Smooth muscle cell (in vitro differentiated cells): ENCODE results near the gene SH3BGRL3. TPM values are rescaled to one million over a fixed set of nuclear protein-coding genes. Genes with fewer than 3 reads are reported as not detected.
"Not testable (repeated sequence)": the region's sequence is repeated elsewhere in the genome, so short reads cannot be mapped to it uniquely, and the experiment has no call there.

Experiments used
- DNase-seq: peaks from one replicate; lab custom pipeline; 2025; ENCODE audit not compliant: unreplicated experiment; lab: John Stamatoyannopoulos, UW
- H2AFZ ChIP-seq: fragments of 200-600 bp; sonication (generic); 2 replicates; pipeline ENCODE4 v1.6.0; 2016; ENCODE audit warnings: antibody characterized with exemption, low read depth, mild to moderate bottlenecking
- H3F3A ChIP-seq: fragments of 200-600 bp; sonication (generic); 2 replicates; pipeline ENCODE4 v1.6.0; 2017; ENCODE audit warnings: antibody characterized with exemption, low read depth
- H3K27ac ChIP-seq: fragments of 200-600 bp; sonication (generic); 2 replicates; pipeline ENCODE4 v1.5.1; 2016; ENCODE audit warnings: low read depth, mild to moderate bottlenecking
- H3K27me3 ChIP-seq: fragments of 200-600 bp; sonication (generic); 2 replicates; pipeline ENCODE4 v1.6.1; 2016; ENCODE audit warnings: low read depth, mild to moderate bottlenecking
- H3K36me3 ChIP-seq: fragments of 200-600 bp; sonication (generic); 2 replicates; pipeline ENCODE4 v1.5.1; 2016; ENCODE audit warnings: low read depth
- H3K4me1 ChIP-seq: fragments of 200-600 bp; sonication (generic); 2 replicates; pipeline ENCODE4 v1.5.1; 2016; ENCODE audit warnings: low read depth
- H3K4me2 ChIP-seq: fragments of 200-600 bp; sonication (generic); 2 replicates; pipeline ENCODE4 v1.6.0; 2016; ENCODE audit warnings: mild to moderate bottlenecking
- H3K4me3 ChIP-seq: fragments of 200-600 bp; sonication (generic); 2 replicates; pipeline ENCODE4 v1.5.1; 2016; ENCODE audit warnings: mild to moderate bottlenecking
- H3K79me2 ChIP-seq: fragments of 200-600 bp; sonication (generic); 2 replicates; pipeline ENCODE4 v1.6.0; 2016; ENCODE audit warnings: low read depth, mild to moderate bottlenecking
- H3K9ac ChIP-seq: fragments of 200-600 bp; sonication (generic); 2 replicates; pipeline ENCODE4 v1.6.0; 2016; ENCODE audit warnings: low read depth
- H3K9me3 ChIP-seq: fragments of 200-600 bp; sonication (generic); replicated peaks from 2 replicates; pipeline ENCODE4 v1.5.1; 2016; ENCODE audit warnings: low read depth
- H4K20me1 ChIP-seq: fragments of 200-600 bp; sonication (generic); 2 replicates; pipeline ENCODE4 v1.6.0; 2016; ENCODE audit warnings: low read depth
- CTCF ChIP-seq: fragments of 200-600 bp; sonication (generic); IDR thresholded peaks from 2 replicates; pipeline ENCODE4 v1.5.1; 2017; ENCODE audit warnings: borderline replicate concordance, mild to moderate bottlenecking, antibody characterized with exemption; ENCODE audit not compliant: insufficient read depth, poor library complexity, severe bottlenecking
- WGBS: methylation state at CpG from one replicate; pipeline ENCODE4 v1.1.7; 2016; ENCODE audit warnings: low lambda C conversion rate; 5-methylcytosine and 5-hydroxymethylcytosine counted together
- polyA plus RNA-seq: library from polyadenylated mRNA; unstranded; fragments of >200 nt; fragmentation: Nextera tagmentation; extraction: Ambion mirVana; gene quantifications from 2 replicates; pipeline ENCODE4 v1.2.1, GENCODE V29; 2016
- total RNA-seq: library from RNA; depleted of rRNA; stranded (reverse); fragments of >200 nt; gene quantifications from 2 replicates; pipeline ENCODE4 v1.2.3, GENCODE V29; 2014

Gene SH3BGRL3
- total and polyA plus RNA-seq, 2 experiments from 2014 or later = 241 to 1,367 TPM

DNA sequence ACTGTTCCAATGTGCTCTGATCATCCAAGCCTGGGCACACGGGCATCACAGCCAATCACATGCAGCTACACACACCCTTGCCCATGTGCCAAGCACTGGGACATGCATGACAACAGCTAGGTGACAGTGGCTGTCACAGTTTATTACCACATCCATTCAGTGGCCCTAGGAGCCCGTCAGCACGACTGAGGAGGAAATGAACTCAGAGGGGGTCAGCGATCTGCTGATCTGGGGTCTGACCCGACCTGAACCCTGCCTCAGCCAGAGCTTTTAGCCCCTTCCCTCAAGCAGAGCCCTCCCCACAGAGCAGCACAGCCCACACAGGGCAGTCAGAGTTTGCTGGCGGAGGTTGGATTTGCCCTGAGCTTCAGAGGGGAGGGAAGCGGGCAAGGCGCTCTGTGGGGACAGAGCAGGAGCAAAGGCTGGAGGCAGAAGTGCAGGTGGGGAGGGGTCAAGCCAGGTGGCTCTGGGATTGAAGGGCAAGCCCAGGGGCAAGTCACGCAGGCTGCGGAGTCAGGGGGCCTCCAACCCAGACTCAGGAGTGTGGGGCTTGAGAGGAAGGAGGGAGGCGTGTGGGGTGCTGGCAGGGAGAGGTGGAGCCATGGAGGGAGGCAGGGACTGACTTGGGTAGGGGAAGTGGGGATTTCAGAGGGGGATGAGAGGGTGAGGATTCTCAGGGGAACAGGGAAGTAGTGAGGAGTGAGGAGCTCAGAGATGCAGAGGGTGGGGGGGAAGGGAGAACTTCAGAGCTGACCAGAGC, 10.4 kb downstream of the SH3BGRL3 start:
- WGBS = 82% methylated on average over 11 of the region's 11 CpGs
- Histone ChIP-seq H4K20me1 (no peaks in the 10 kb centered on the region), H2AFZ (no peak overlapping the region), H3K4me3 (no peak overlapping the region), H3K9me3 (no peaks in the 10 kb centered on the region), H3K27ac (no peak overlapping the region), H3F3A (no peaks in the 10 kb centered on the region), H3K27me3 (no peaks in the 10 kb centered on the region), H3K4me1 (peaks cover 5% of the 10 kb centered on the region), H3K4me2 (no peak overlapping the region), H3K36me3 (no peaks in the 10 kb centered on the region), H3K9ac (no peak overlapping the region), H3K79me2 (no peaks in the 10 kb centered on the region)
- no peak for TF ChIP-seq CTCF
- DNase-seq = no peak

GRCh38 chr1:26290882-26291261, 11.0 kb downstream of the SH3BGRL3 start:
- Histone ChIP-seq H4K20me1 (no peaks in the 10 kb centered on the region), H3K9me3 (no peaks in the 10 kb centered on the region), H3K79me2 (no peaks in the 10 kb centered on the region), H3K36me3 (no peaks in the 10 kb centered on the region), H3K4me2 (no peak overlapping the region), H3K27ac (no peak overlapping the region), H3K27me3 (no peaks in the 10 kb centered on the region), H3F3A (no peaks in the 10 kb centered on the region), H3K4me3 (no peak overlapping the region), H2AFZ (no peak overlapping the region), H3K9ac (no peak overlapping the region), H3K4me1 (peaks cover 4% of the 10 kb centered on the region)
- WGBS = 76% methylated on average over 9 of the region's 11 CpGs
- DNase-seq = no peak
- TF ChIP-seq CTCF = no peak

GRCh38 chr1:26291433-26291832, 11.5 kb downstream of the SH3BGRL3 start:
- Histone ChIP-seq H3K9me3 (no peaks in the 10 kb centered on the region), H3K36me3 (no peaks in the 10 kb centered on the region), H2AFZ (no peak overlapping the region), H3K27me3 (no peaks in the 10 kb centered on the region), H3K4me2 (no peak overlapping the region), H3F3A (no peaks in the 10 kb centered on the region), H3K4me3 (no peak overlapping the region), H3K4me1 (peaks cover 4% of the 10 kb centered on the region), H3K79me2 (no peaks in the 10 kb centered on the region), H3K27ac (no peak overlapping the region), H3K9ac (no peak overlapping the region), H4K20me1 (no peaks in the 10 kb centered on the region)
- no peak for DNase-seq
- no peak for TF ChIP-seq CTCF
- 91% methylated on average over 3 of the region's 3 CpGs for WGBS

GRCh38 chr1:26291939-26292338, 12.1 kb downstream of the SH3BGRL3 start:
- Histone ChIP-seq H3F3A (no peaks in the 10 kb centered on the region), H3K79me2 (no peaks in the 10 kb centered on the region), H3K4me1 (peaks cover 4% of the 10 kb centered on the region), H3K9ac (no peak overlapping the region), H3K36me3 (no peaks in the 10 kb centered on the region), H3K9me3 (no peaks in the 10 kb centered on the region), H3K4me3 (no peak overlapping the region), H3K27ac (no peak overlapping the region), H3K27me3 (no peaks in the 10 kb centered on the region), H3K4me2 (no peak overlapping the region), H4K20me1 (no peaks in the 10 kb centered on the region), H2AFZ (no peak overlapping the region)
- no peak for DNase-seq
- WGBS = 98% methylated on average over 4 of the region's 4 CpGs
- TF ChIP-seq CTCF = no peak

DNA sequence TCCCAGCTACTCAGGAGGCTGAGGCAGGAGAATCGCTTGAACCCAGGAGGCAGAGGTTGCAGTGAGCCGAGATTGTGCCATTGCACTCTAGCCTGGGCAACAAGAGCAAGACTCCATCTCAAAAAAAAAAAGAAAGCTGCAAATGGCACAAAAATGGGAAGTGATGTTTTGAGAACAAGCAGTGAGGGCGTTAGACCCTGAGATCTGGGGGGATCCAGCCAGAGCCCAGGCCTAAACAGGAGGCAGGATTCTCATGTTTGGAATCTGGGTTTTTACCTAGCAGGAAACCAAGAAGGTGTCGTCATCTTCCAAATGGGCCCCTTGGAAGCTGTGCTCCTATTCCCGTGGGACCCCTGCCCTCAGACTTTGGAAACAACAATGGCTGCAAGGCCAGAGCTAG, 12.8 kb downstream of the SH3BGRL3 start:
- H3K9ac ChIP-seq, H3K27ac ChIP-seq, H4K20me1 ChIP-seq, H3K36me3 ChIP-seq, H3K4me1 ChIP-seq, H3K4me3 ChIP-seq, H3K27me3 ChIP-seq, H3K4me2 ChIP-seq, DNase-seq, H3K79me2 ChIP-seq, H3F3A ChIP-seq, H2AFZ ChIP-seq, H3K9me3 ChIP-seq: not testable (repeated sequence)
- 93% methylated on average over 5 of the region's 5 CpGs for WGBS
